Measurements from ENCODE around the gene SLC25A41. TPM values are rescaled to one million over a fixed set of nuclear protein-coding genes. Genes with fewer than 3 reads are reported as not detected.

SLC25A41 gene
- total and polyA plus RNA-seq, 2 of the 13 experiments (the other 11 are each of a cell fraction or from before 2014, with no cell fraction given) = 0.33 to 0.95 TPM

DNA sequence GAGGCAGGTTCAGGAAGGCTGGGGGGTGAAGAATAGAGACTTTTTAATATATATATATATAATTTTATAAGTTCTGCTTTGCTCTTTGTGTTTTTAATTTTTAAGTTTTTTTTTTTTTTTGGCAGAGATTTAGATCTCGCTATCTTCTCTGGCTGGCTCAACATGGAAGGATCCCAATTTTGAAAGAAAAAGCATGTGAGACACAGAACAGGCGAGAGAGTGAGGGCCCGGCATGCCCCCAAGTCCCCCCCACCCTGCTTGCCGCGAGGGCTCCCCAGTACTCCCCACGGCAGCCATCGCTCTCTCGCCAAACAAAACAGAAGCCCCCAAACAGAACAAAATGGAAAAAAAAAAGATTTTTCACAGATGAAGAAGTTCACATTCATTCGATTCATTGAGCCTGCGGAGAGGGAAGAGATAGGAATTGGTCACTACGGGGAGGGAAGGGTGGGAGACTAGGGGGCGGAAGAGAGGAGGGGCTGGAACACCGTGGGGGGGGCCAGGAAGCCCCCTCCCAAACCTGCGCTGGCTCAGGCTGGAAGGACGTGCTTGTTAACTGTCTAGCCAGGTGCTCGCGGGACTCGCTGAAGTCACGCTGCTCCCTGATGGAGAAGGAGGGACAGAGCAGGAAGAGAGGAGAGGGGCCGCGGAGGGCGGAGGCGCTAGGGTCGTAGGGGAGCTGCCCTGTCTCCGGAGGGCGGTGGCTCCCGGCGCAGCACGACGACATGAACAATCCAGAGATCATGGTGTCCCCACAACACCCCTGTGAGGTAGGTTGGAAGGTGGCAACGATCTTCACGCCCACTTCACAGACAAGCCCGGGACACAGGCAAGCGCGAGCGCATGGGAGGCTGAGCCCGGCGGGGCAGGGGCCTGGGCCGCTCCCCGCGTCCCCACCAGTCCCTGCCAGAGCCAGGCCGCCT lies 19.6 kb downstream of the SLC25A41 start (continued):
- TF ChIP-seq FLYWCH1 (CRISPR knock-in tag; IDR thresholded peaks at IDR 0.05) = no peak
- TF ChIP-seq, protein P1, sequence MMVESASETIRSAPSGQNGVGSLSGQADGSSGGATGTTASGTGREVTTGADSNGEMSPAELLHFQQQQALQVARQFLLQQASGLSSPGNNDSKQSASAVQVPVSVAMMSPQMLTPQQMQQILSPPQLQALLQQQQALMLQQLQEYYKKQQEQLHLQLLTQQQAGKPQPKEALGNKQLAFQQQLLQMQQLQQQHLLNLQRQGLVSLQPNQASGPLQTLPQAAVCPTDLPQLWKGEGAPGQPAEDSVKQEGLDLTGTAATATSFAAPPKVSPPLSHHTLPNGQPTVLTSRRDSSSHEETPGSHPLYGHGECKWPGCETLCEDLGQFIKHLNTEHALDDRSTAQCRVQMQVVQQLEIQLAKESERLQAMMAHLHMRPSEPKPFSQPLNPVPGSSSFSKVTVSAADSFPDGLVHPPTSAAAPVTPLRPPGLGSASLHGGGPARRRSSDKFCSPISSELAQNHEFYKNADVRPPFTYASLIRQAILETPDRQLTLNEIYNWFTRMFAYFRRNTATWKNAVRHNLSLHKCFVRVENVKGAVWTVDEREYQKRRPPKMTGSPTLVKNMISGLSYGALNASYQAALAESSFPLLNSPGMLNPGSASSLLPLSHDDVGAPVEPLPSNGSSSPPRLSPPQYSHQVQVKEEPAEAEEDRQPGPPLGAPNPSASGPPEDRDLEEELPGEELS (CRISPR knock-in tag; IDR thresholded peaks at IDR 0.05) = no peak
- TF ChIP-seq, protein P2, sequence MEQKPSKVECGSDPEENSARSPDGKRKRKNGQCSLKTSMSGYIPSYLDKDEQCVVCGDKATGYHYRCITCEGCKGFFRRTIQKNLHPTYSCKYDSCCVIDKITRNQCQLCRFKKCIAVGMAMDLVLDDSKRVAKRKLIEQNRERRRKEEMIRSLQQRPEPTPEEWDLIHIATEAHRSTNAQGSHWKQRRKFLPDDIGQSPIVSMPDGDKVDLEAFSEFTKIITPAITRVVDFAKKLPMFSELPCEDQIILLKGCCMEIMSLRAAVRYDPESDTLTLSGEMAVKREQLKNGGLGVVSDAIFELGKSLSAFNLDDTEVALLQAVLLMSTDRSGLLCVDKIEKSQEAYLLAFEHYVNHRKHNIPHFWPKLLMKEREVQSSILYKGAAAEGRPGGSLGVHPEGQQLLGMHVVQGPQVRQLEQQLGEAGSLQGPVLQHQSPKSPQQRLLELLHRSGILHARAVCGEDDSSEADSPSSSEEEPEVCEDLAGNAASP (CRISPR knock-in tag; IDR thresholded peaks at IDR 0.05; ENCODE audit: borderline replicate concordance) = no peak
- TF ChIP-seq SMYD3 (CRISPR knock-in tag; IDR thresholded peaks at IDR 0.05) = no peak

DNA sequence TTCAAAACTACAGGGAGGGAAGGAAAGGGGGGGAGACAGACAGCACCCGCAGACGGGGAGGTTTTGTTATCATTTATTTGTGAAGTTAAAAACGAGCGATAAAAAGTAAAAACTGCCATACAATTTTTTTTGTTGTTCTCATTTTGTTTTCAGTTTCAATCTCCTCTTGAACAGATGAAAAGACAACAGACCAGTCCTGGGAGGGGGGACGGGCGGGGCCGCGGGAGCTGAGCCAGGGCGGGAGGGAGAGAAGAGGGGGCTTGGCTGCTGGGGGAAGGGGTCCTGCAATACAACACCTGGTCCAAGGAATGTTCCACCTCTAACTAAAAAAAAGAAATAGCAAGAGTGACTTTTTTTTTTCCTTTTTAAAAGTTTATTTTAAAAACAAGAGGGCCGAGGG lies 20.3 kb downstream of the SLC25A41 start:
- Histone ChIP-seq H3K4me1 (ENCODE audit: insufficient read depth, low read length) (no peaks in the 10 kb centered on the region), H3K79me2 (ENCODE audit: insufficient read depth, low read length) (no peaks in the 10 kb centered on the region), H3K27me3 (ENCODE audit: control insufficient read depth in 1 of 2, insufficient read depth in 2 of 2, low read length in 2 of 2) (no peaks in the 10 kb centered on the region), H3K27ac (ENCODE audit: extremely low read length, insufficient read depth, low read length) (no peak overlapping the region), H4K20me1 (ENCODE audit: insufficient read depth, low read length) (peaks cover 11% of the 10 kb centered on the region; the same call in 1 of the 2 replicates), H3K4me3 (replicated peaks in 1 of 3; ENCODE audit: insufficient read depth in 1 of 3, low read depth in 2 of 3, low read length in 3 of 3) (no peak overlapping the region), H3K9ac (ENCODE audit: insufficient read depth, low read depth, low read length) (no peak overlapping the region), H3K9me3 (ENCODE audit: low read length) (no peaks in the 10 kb centered on the region), H2AFZ (ENCODE audit: low read length) (no peak overlapping the region), H3K36me3 (replicated peaks in 1 of 2; ENCODE audit: control insufficient read depth in 1 of 2, insufficient read depth in 2 of 2, low read length in 2 of 2) (peaks cover 22 to 45% of the 10 kb centered on the region in 2 experiments; a peak in 4 of 5 replicates), H3K4me2 (ENCODE audit: low read depth, low read length) (no peak overlapping the region)
- no TSS peak for BruUV-seq (replicated peaks)
- ChIA-PET CTCF (ENCODE audit: low intra/inter-chr PET ratio, low total read pairs) (interaction anchor here (0.9 kb wide), 1 partner anchor 248 kb away, joined by 3 read pairs; no protein-coding TSS in a partner anchor), POLR2A (no interaction called here)
- ATAC-seq (no peak), FAIRE-seq (no peak), DNase-seq (ENCODE audit: low spot score) (no peak)
- intact Hi-C loops (cut with micrococcal nuclease; ENCODE audit: unreplicated experiment) (no loop called here), in situ Hi-C loops (cut with HindIII; ENCODE audit: extremely low pct_ligation_motif_present, low pct_unique_long_range_greater_than_20kb) (no loop called here)
- TF ChIP-seq SOX5 (CRISPR knock-in tag; IDR thresholded peaks at IDR 0.05; ENCODE audit: borderline replicate concordance) (no peak), GATA4 (IDR thresholded peaks at IDR 0.05; ENCODE audit: borderline replicate concordance, low read depth) (no peak), ZBTB7A (CRISPR knock-in tag; IDR thresholded peaks at IDR 0.05) (no peak), ZNF709 (CRISPR knock-in tag; IDR thresholded peaks at IDR 0.05) (no peak)
- TF ChIP-seq, protein P3, sequence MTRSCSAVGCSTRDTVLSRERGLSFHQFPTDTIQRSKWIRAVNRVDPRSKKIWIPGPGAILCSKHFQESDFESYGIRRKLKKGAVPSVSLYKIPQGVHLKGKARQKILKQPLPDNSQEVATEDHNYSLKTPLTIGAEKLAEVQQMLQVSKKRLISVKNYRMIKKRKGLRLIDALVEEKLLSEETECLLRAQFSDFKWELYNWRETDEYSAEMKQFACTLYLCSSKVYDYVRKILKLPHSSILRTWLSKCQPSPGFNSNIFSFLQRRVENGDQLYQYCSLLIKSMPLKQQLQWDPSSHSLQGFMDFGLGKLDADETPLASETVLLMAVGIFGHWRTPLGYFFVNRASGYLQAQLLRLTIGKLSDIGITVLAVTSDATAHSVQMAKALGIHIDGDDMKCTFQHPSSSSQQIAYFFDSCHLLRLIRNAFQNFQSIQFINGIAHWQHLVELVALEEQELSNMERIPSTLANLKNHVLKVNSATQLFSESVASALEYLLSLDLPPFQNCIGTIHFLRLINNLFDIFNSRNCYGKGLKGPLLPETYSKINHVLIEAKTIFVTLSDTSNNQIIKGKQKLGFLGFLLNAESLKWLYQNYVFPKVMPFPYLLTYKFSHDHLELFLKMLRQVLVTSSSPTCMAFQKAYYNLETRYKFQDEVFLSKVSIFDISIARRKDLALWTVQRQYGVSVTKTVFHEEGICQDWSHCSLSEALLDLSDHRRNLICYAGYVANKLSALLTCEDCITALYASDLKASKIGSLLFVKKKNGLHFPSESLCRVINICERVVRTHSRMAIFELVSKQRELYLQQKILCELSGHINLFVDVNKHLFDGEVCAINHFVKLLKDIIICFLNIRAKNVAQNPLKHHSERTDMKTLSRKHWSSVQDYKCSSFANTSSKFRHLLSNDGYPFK (CRISPR knock-in tag; IDR thresholded peaks at IDR 0.05; ENCODE audit: borderline replicate concordance) = no peak
- WGBS (ENCODE audit: low lambda C conversion rate) = 96% methylated on average over 10 of the region's 10 CpGs

Measured in HepG2 (cell line).